Measurements from ENCODE around the gene RPS29. TPM values are rescaled to one million over a fixed set of nuclear protein-coding genes. Genes with fewer than 3 reads are reported as not detected.

Gene RPS29
- total RNA-seq, 2 donors from 2014 or later: 1,012 to 1,062 TPM

DNA sequence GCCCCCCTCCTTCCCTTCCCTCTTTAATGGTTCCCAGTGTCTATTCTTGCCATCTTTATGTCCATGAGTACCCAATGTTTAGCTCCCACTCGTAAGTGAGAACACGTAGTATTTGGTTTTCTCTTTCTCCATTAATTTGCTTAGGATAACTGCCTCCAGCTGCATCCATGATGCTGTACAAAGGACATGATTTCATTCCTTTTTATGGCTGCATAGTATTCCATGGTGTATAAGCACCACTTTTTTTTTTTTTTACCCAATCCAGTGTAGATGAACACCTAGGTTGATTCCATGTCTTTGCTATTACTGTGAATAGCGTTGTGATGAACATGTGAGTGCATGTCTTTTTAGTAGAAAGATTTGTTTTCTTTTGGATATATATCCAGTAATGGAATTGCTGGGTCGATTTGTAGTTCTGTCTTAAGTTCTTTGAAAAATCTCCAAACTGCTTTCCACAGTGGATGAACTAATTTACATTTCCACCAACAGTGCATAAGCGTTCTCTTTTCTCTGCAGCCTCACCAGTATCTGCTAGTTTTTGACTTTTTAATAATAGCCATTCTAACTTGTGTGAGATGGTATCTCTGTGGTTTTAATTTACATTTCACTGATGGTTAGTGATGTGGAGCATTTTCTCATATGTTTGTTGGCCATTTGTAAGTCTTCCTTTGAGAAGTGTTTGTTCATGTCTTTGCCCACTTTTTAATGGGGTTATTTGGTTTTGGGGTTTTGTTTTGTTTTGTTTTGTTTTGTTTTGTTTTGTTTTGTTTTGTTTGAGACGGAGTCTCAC, 26.0 kb downstream of the RPS29 start:
- intact Hi-C loops (cut with DNase I): no loop called here
- no peak for DNase-seq (ENCODE audit: low spot score)

DNA sequence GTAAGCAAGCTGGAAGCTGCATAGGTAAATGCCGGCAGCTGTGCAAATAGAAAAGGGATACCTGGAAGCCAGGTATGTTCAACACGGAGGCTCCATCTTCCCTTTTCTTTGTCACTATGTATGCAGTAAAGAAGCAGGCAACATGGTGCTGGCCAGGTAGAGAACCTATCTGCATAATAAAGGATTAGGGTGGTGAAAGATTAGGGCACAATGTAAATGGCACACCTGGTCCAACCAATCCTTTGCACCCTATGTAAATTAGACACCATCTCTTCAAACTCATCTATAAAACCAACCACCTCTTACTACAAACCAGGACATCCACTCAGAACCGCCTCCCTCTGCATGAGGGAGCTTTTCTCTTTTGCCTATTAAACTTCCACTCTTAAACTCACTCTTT, 32.3 kb downstream of the RPS29 start:
- DNase-seq (ENCODE audit: low spot score): no peak
- intact Hi-C loops (cut with DNase I): no loop called here

GRCh38 chr14:49553106-49553505, 33.1 kb downstream of the RPS29 start:
- intact Hi-C loops (cut with DNase I): no loop called here
- no peak for DNase-seq (ENCODE audit: low spot score)

DNA sequence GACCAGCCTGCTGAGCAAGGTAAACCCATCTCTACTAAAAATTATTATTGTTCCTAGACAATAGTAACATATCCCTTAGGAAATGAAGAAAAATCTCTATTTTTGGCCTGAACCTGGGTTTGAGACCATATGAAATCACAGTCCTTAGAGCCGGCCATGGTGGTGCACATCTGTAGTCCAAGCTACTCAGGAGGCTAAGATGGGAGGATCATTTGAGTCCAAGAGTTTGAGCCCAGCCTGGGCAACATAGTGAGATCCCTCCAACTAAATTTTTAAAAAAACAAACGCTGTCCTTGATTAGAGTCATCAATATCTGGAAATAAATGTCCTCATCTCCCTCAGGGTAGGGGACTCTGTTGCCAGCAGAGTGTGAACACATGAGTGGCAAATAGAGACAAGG, 34.6 kb downstream of the RPS29 start:
- DNase-seq (ENCODE audit: low spot score): no peak
- intact Hi-C loops (cut with DNase I): no loop called here

DNA sequence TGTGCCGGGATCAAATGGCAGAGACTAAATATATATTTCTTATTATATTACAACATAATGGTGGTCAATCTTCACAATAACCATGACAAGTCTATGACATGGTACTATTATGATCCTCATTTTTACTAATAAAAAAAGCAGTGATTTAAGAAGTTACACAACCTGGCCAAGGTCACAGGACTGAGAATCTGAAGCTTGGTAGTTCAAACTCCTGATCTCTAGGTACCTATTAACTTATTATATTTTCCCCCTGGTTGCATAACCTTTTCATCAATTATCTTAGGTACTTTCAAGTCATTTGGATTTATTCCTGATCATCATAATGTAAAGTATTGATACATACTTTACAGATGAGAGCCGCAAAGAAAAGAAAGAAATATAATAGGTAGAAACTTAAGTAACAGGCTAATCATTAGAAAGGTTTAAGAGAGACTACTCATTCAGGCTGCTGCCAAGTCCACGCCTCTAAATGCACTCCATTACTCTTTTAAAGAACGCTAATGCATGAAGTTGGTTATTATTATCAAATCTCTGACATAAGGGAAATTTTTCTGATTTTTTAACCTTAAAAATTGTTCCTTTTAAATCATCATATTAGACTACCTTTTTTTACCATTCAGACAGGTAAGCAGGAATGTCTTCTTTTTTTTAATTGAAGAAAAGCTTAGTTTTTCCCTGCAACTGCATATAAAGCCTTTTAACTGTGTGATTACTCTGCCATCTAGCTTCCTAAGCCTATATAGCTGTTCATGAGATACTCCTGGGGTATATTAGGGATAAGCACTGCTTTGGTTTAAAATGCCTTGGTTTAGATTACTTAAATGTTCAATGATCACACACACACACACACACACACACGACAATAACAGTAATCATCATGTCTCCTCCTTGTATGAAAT, 35.6 kb downstream of the RPS29 start:
- no peak for DNase-seq (ENCODE audit: low spot score)
- intact Hi-C loops (cut with DNase I): no loop called here

- intact Hi-C loops (cut with DNase I): no loop called here
- no peak for DNase-seq (ENCODE audit: low spot score)
Measured at GRCh38 chr14:49549881-49550280, 36.3 kb downstream of the RPS29 start.

GRCh38 chr14:49549446-49549845, 36.7 kb downstream of the RPS29 start:
- DNase-seq (ENCODE audit: low spot score): no peak
- intact Hi-C loops (cut with DNase I): no loop called here

DNA sequence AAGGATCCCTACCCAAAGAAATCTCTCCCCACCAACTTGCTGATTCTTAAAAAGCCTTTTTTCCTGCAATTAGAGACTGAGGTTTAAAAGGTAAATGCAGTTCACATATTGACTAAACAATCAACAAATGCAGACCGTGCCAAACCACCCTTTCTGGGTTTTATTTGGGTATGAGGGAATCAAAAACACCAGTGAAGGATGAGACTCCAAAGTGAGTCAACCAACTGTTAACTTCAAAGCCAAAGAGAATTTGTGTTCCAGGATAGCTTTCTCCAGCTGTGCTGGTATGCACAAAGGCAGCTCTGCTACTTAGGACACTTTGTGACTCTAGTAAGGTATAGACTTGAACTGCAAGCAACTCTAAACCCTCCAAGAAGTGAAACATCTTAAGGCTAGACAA, 39.4 kb downstream of the RPS29 start:
- no peak for DNase-seq (ENCODE audit: low spot score)
- intact Hi-C loops (cut with DNase I): no loop called here

DNA sequence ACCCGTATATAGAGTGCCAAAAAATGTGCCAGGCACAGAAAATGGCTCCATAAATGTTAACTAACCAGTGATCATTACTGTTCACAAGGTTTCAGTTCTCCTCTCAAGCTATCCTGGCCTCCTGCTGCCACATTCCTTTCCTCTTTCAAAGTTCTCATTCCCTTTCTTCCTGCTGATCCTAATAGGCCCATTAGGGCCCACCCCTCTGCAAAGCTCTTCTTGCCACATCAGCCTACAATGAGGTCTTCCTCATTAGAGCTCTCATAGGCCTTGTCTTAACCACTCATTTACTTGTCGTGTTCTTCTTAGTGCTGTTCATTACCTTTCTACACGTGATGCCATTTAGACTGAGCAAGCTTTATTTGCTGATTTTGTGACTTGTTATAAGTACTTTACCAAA, 40.5 kb downstream of the RPS29 start:
- intact Hi-C loops (cut with DNase I): no loop called here
- no peak for DNase-seq (ENCODE audit: low spot score)

DNA sequence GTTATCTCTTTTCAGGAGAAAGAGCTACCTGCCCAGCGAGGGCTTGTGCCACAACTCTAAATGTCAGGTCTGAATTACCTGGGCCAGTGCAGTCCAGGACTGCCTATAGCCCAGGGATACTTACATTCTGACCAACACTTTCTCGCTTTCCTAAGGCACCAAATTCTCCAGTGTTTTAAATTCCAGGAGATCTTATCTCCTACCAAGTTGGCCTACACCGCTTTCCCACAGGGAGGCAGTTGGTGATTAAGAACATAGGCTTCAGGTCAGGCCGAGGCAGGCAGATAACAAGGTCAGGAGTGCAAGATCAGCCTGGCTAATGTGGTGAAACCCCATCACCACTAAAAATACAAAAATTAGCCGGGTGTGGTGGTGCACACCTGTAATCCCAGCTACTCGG, 41.1 kb downstream of the RPS29 start:
- intact Hi-C loops (cut with DNase I): no loop called here
- no peak for DNase-seq (ENCODE audit: low spot score)

- intact Hi-C loops (cut with DNase I): no loop called here
- DNase-seq (ENCODE audit: low spot score): no peak
Measured at GRCh38 chr14:49541049-49541448, 45.1 kb downstream of the RPS29 start.

GRCh38 chr14:49538852-49539251, 47.3 kb downstream of the RPS29 start:
- no peak for DNase-seq (ENCODE audit: low spot score)
- intact Hi-C loops (cut with DNase I): no loop called here

Other genes starting within 250 kb of the RPS29 start
- 1 to 10 TPM; 7.1 to 8.5 TPM for gene LRR1, start 12.6 kb upstream of the RPS29 start, total RNA-seq
- gene RPL36AL, start 34.2 kb upstream of the RPS29 start, total RNA-seq: 100 to 1,000 TPM; 130 to 144 TPM
- gene MGAT2, start 34.4 kb upstream of the RPS29 start, total RNA-seq: 10 to 100 TPM; 33.0 to 34.4 TPM
- 1 to 10 TPM; 4.3 to 6.1 TPM for gene DNAAF2, start 48.9 kb upstream of the RPS29 start, total RNA-seq
- gene POLE2, start 101.8 kb upstream of the RPS29 start, total RNA-seq: 1 to 10 TPM; 3.2 to 4.1 TPM
- gene KLHDC1, start 106.7 kb upstream of the RPS29 start, total RNA-seq: 10 to 100 TPM in 1 of 2 donors, 1 to 10 TPM in 1; 7.7 to 11.9 TPM
- gene KLHDC2, start 181.8 kb upstream of the RPS29 start, total RNA-seq: 10 to 100 TPM; 42.7 to 61.5 TPM

Data from posterior vena cava (tissue), 2 donors.